ENCODE data around the gene PIP5KL1. TPM values are rescaled to one million over a fixed set of nuclear protein-coding genes. Genes with fewer than 3 reads are reported as not detected.

PIP5KL1 gene
- total and polyA plus RNA-seq, 2 experiments from 2014 or later = 13.4 to 19.5 TPM

DNA sequence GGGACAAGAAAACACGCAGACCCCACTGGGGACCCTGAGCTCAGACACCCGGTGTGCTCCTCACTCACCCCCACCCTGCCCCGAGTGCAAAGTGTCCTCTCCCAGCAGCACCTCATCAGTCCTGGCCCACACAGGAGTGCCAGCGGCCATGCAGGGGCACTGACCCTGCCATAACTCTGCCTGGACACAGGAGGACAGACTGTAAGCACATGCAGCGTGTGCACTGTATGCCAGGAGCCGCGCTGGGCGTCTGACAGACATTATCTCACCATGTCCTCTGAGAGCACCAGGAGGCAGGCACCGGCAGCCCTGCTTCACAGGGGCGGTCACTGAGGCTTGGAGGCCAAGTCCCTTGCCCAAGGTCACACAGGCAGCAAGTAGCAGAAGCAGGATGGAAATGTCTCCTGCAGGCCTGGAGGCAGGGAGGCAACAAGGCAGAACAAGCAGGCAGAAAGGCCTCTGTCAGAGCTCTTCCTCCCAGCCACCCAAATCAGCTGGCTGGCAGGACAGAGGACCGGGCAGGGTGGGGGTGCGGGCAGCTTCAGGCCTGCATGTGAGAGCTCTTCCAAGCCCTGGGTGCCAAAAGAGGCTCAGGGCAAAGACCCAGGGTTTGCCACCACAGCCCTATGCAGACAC is 41.8 kb upstream of the PIP5KL1 start (continued):
- no peak for TF ChIP-seq EZH2 (IDR thresholded peaks at IDR 0.05; ENCODE audit: low read depth, unreplicated experiment)
- TF ChIP-seq, protein P1, sequence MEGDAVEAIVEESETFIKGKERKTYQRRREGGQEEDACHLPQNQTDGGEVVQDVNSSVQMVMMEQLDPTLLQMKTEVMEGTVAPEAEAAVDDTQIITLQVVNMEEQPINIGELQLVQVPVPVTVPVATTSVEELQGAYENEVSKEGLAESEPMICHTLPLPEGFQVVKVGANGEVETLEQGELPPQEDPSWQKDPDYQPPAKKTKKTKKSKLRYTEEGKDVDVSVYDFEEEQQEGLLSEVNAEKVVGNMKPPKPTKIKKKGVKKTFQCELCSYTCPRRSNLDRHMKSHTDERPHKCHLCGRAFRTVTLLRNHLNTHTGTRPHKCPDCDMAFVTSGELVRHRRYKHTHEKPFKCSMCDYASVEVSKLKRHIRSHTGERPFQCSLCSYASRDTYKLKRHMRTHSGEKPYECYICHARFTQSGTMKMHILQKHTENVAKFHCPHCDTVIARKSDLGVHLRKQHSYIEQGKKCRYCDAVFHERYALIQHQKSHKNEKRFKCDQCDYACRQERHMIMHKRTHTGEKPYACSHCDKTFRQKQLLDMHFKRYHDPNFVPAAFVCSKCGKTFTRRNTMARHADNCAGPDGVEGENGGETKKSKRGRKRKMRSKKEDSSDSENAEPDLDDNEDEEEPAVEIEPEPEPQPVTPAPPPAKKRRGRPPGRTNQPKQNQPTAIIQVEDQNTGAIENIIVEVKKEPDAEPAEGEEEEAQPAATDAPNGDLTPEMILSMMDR (conservative IDR thresholded peaks at IDR 0.05; ENCODE audit: low read depth in 2 of 2) = no peak
- no peak for TF ChIP-seq NANOG (IDR thresholded peaks at IDR 0.05; ENCODE audit: borderline replicate concordance)
- no peak for TF ChIP-seq CREB1 (CRISPR knock-in tag; IDR thresholded peaks at IDR 0.05; ENCODE audit: low read depth)
- TF ChIP-seq JUNB (IDR thresholded peaks at IDR 0.05; ENCODE audit: unreplicated experiment) = no peak
- no peak for TF ChIP-seq EZH2phosphoT487 (IDR thresholded peaks at IDR 0.05; ENCODE audit: unreplicated experiment)
- no peak for TF ChIP-seq ZNF331 (CRISPR knock-in tag; IDR thresholded peaks at IDR 0.05; ENCODE audit: low read depth)
- no peak for TF ChIP-seq REST (IDR thresholded peaks at IDR 0.05; ENCODE audit: unreplicated experiment)

- Mint-ChIP-seq H3K27ac (peak overlapping the region; percentile 87), H3K9me3 (no peaks in the 10 kb centered on the region), H3K36me3 (ENCODE audit: low read depth) (peaks cover 3% of the 10 kb centered on the region; the same call in 2 of the 3 replicates), H3K4me3 (peak overlapping the region; percentile 46), H3K27me3 (ENCODE audit: insufficient read depth, low read depth, poor library complexity) (peaks cover 20% of the 10 kb centered on the region), H3K4me1 (peaks cover 90% of the 10 kb centered on the region)
- H3F3A ChIP-seq (replicated peaks; ENCODE audit: low read depth) = no peaks in the 10 kb centered on the region
- H3K9me2 ChIP-seq (ENCODE audit: insufficient read depth) = no peaks in the 10 kb centered on the region
- H3K4me1 ChIP-seq (ENCODE audit: insufficient read depth) = peaks cover 33% of the 10 kb centered on the region
- peak overlapping the region; percentile 38; the same call in 1 of the 2 replicates for H3K4me3 ChIP-seq
- H3K4me2 ChIP-seq = peak overlapping the region; percentile 71; the same call in 1 of the 2 replicates
- no peak overlapping the region for H2AFZ ChIP-seq
- H4K20me1 ChIP-seq (replicated peaks; ENCODE audit: insufficient read depth) = peaks cover 28% of the 10 kb centered on the region
- H3K27me3 ChIP-seq (ENCODE audit: insufficient read depth) = no peaks in the 10 kb centered on the region
- peak; percentile 69 for DNase-seq (ENCODE audit: low spot score)
- peak overlapping the region; percentile 55; the same call in 1 of the 2 replicates for H3K27ac ChIP-seq (ENCODE audit: low read depth)
- ATAC-seq = peak; percentile 64
- H3K79me2 ChIP-seq (replicated peaks; ENCODE audit: insufficient read depth) = peaks cover 99% of the 10 kb centered on the region
- no peaks in the 10 kb centered on the region for H3K36me3 ChIP-seq (ENCODE audit: insufficient read depth)
- TF ChIP-seq JUNB (IDR thresholded peaks at IDR 0.05; ENCODE audit: unreplicated experiment) = no peak
- no peak for TF ChIP-seq ZNF331 (CRISPR knock-in tag; IDR thresholded peaks at IDR 0.05; ENCODE audit: low read depth)
- TF ChIP-seq ZNF462 (CRISPR knock-in tag; IDR thresholded peaks at IDR 0.05) = no peak
- no peak for TF ChIP-seq ZNF114 (CRISPR knock-in tag; IDR thresholded peaks at IDR 0.05)
- no peak for TF ChIP-seq CREB1 (CRISPR knock-in tag; IDR thresholded peaks at IDR 0.05; ENCODE audit: low read depth)
Measured at GRCh38 chr9:127971357-127972235, 41.0 kb upstream of the PIP5KL1 start.
